ENCODE measurements around the gene CHST3. TPM values are rescaled to one million over a fixed set of nuclear protein-coding genes. Genes with fewer than 3 reads are reported as not detected.

CHST3 gene
- polyA plus RNA-seq, 4 donors, result 0.22 to 7.7 (median 2.5) TPM

GRCh38 chr10:72002354-72003295 is 38.4 kb downstream of the CHST3 start:
- FAIRE-seq (no peak), DNase-seq (no peak)
- peaks cover 0 to 10% (median 0%) of the 10 kb centered on the region in 3 donors for H3K36me3 ChIP-seq (ENCODE audit: control insufficient read depth in 3 of 3, insufficient read depth in 2 of 3, low read depth in 1 of 3, low read length in 3 of 3)
- H3K27me3 ChIP-seq (ENCODE audit: control insufficient read depth in 3 of 3, insufficient read depth in 3 of 3, low read length in 3 of 3), result no peaks in the 10 kb centered on the region
- H3K4me1 ChIP-seq (ENCODE audit: control insufficient read depth in 3 of 3, insufficient read depth in 2 of 3, low read depth in 1 of 3, low read length in 2 of 3), result peaks cover 0 to 14% (median 4%) of the 10 kb centered on the region in 3 donors
- no peaks in the 10 kb centered on the region for H3K9me3 ChIP-seq (ENCODE audit: control insufficient read depth in 2 of 2, insufficient read depth in 1 of 2, low read depth in 1 of 2, low read length in 1 of 2)
- H3K27ac ChIP-seq (ENCODE audit: low read depth in 1 of 3, low read length in 2 of 3), result no peak overlapping the region
- no peak overlapping the region for H3K4me3 ChIP-seq (ENCODE audit: low read depth in 1 of 3, low read length in 3 of 3)
- WGBS, 3 donors, result 68 to 87% (median 80%) methylated on average over 8 of the region's 8 CpGs

DNA sequence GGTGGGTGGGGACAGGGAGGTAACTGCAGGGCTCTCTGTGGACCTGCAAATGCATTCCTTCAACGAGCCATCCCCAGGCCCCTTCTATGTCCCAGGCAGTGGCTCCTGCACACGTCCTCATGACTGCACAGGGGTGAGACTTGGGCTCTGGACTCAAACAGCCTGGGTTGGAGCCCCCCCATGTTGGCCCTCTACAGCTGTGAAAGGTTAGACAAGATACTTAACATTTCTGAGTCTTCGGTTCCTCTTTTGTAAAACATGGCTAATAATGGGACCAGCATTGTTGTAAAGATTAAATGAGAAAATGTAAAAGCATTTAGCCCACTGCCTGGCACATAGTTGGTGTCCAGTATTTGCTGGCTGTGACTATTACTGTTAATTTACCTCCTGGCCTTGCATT is 41.8 kb downstream of the CHST3 start:
- 77 to 85% (median 81%) methylated on average over 3 of the region's 3 CpGs for WGBS, 3 donors
- Histone ChIP-seq H3K9me3 (ENCODE audit: control insufficient read depth in 2 of 2, insufficient read depth in 1 of 2, low read depth in 1 of 2, low read length in 1 of 2) (no peaks in the 10 kb centered on the region), H3K27ac (ENCODE audit: low read depth in 1 of 3, low read length in 2 of 3) (no peak overlapping the region)

GRCh38 chr10:72007246-72007892 is 43.2 kb downstream of the CHST3 start:
- DNase-seq (no peak), FAIRE-seq (no peak)
- Histone ChIP-seq H3K4me3 (ENCODE audit: low read depth in 1 of 3, low read length in 3 of 3) (no peak overlapping the region), H3K4me1 (ENCODE audit: control insufficient read depth in 3 of 3, insufficient read depth in 2 of 3, low read depth in 1 of 3, low read length in 2 of 3) (peaks cover 0 to 17% (median 0%) of the 10 kb centered on the region in 3 donors), H3K27ac (ENCODE audit: low read depth in 1 of 3, low read length in 2 of 3) (no peak overlapping the region), H3K27me3 (ENCODE audit: control insufficient read depth in 3 of 3, insufficient read depth in 3 of 3, low read length in 3 of 3) (no peaks in the 10 kb centered on the region), H3K9me3 (ENCODE audit: control insufficient read depth in 2 of 2, insufficient read depth in 1 of 2, low read depth in 1 of 2, low read length in 1 of 2) (no peaks in the 10 kb centered on the region), H3K36me3 (ENCODE audit: control insufficient read depth in 3 of 3, insufficient read depth in 2 of 3, low read depth in 1 of 3, low read length in 3 of 3) (peaks cover 0 to 15% (median 0%) of the 10 kb centered on the region in 3 donors)
- whole genome bisulfite sequencing, 3 donors, result 86 to 93% (median 90%) methylated on average over 47 to 59 of the region's 59 CpGs

More for the DNA sequence above, 41.8 kb downstream of the CHST3 start:
- peaks cover 0 to 10% (median 0%) of the 10 kb centered on the region in 3 donors for H3K36me3 ChIP-seq (ENCODE audit: control insufficient read depth in 3 of 3, insufficient read depth in 2 of 3, low read depth in 1 of 3, low read length in 3 of 3)
- no peak for DNase-seq
- FAIRE-seq, result no peak
- no peak overlapping the region for H3K4me3 ChIP-seq (ENCODE audit: low read depth in 1 of 3, low read length in 3 of 3)
- peaks cover 0 to 17% (median 0%) of the 10 kb centered on the region in 3 donors for H3K4me1 ChIP-seq (ENCODE audit: control insufficient read depth in 3 of 3, insufficient read depth in 2 of 3, low read depth in 1 of 3, low read length in 2 of 3)
- no peaks in the 10 kb centered on the region for H3K27me3 ChIP-seq (ENCODE audit: control insufficient read depth in 3 of 3, insufficient read depth in 3 of 3, low read length in 3 of 3)

DNA sequence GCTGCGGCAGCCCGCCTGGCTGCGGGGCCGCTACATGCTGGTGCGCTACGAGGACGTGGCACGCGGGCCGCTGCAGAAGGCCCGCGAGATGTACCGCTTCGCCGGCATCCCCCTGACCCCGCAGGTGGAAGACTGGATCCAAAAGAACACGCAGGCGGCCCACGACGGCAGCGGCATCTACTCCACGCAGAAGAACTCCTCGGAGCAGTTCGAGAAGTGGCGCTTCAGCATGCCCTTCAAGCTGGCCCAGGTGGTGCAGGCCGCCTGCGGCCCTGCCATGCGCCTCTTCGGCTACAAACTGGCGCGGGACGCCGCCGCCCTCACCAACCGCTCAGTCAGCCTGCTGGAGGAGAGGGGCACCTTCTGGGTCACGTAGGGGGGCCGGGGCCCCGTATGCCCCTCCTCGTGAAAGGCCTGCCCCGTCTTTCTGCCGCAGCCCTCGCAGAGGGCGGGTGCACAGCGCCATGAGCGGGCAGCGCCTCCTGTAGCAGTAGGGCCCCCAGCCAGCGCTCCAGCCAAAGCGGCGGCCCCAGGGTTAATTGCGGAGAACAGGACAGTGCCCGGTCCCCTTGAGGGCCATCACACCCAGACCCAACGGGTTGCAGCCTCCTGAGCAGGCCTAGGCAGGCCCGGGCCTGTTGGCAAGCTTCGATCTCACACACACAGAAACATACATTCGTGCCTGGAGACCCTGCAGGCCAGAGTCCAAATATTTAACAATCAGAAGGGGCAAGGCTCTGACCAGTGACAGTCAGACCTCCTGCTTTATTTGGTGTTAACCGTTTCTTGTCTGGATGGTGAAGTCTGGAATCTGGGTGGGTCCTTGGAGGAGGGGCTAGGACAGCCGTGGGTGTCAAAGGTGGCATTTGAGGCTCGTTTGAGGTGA is 44.1 kb downstream of the CHST3 start:
- Histone ChIP-seq H3K9me3 (ENCODE audit: control insufficient read depth in 2 of 2, insufficient read depth in 1 of 2, low read depth in 1 of 2, low read length in 1 of 2) (no peaks in the 10 kb centered on the region), H3K4me3 (ENCODE audit: low read depth in 1 of 3, low read length in 3 of 3) (no peak overlapping the region), H3K4me1 (ENCODE audit: control insufficient read depth in 3 of 3, insufficient read depth in 2 of 3, low read depth in 1 of 3, low read length in 2 of 3) (peaks cover 0 to 17% (median 0%) of the 10 kb centered on the region in 3 donors), H3K36me3 (ENCODE audit: control insufficient read depth in 3 of 3, insufficient read depth in 2 of 3, low read depth in 1 of 3, low read length in 3 of 3) (peaks cover 0 to 15% (median 0%) of the 10 kb centered on the region in 3 donors), H3K27ac (ENCODE audit: low read depth in 1 of 3, low read length in 2 of 3) (peak overlapping the region in 2 of 3 donors; percentile 54 to 91), H3K27me3 (ENCODE audit: control insufficient read depth in 3 of 3, insufficient read depth in 3 of 3, low read length in 3 of 3) (no peaks in the 10 kb centered on the region)
- DNase-seq (no peak), FAIRE-seq (no peak)
- WGBS, 3 donors, result 86 to 90% (median 88%) methylated on average over 51 to 58 of the region's 58 CpGs

- DNase-seq, result no peak
- peak overlapping the region; percentile 15 to 91 (median 54) for H3K27ac ChIP-seq (ENCODE audit: low read depth in 1 of 3, low read length in 2 of 3)
- H3K4me1 ChIP-seq (ENCODE audit: control insufficient read depth in 3 of 3, insufficient read depth in 2 of 3, low read depth in 1 of 3, low read length in 2 of 3), result peaks cover 0 to 17% (median 0%) of the 10 kb centered on the region in 3 donors
- FAIRE-seq, result no peak
- 59 to 84% (median 81%) methylated on average over 9 of the region's 9 CpGs for WGBS, 3 donors
- no peak overlapping the region for H3K4me3 ChIP-seq (ENCODE audit: low read depth in 1 of 3, low read length in 3 of 3)
- H3K27me3 ChIP-seq (ENCODE audit: control insufficient read depth in 3 of 3, insufficient read depth in 3 of 3, low read length in 3 of 3), result no peaks in the 10 kb centered on the region
- peaks cover 0 to 15% (median 0%) of the 10 kb centered on the region in 3 donors for H3K36me3 ChIP-seq (ENCODE audit: control insufficient read depth in 3 of 3, insufficient read depth in 2 of 3, low read depth in 1 of 3, low read length in 3 of 3)
- no peaks in the 10 kb centered on the region for H3K9me3 ChIP-seq (ENCODE audit: control insufficient read depth in 2 of 2, insufficient read depth in 1 of 2, low read depth in 1 of 2, low read length in 1 of 2)
These were observed 44.8 kb downstream of the CHST3 start for GRCh38 chr10:72009051-72009424.

- FAIRE-seq (no peak), DNase-seq (peak in 1 of 2 donors; percentile 59)
- no peak overlapping the region for H3K4me3 ChIP-seq (ENCODE audit: low read depth in 1 of 3, low read length in 3 of 3)
- H3K36me3 ChIP-seq (ENCODE audit: control insufficient read depth in 3 of 3, insufficient read depth in 2 of 3, low read depth in 1 of 3, low read length in 3 of 3), result peaks cover 0 to 15% (median 0%) of the 10 kb centered on the region in 3 donors
- 46 to 72% (median 68%) methylated on average over 12 of the region's 12 CpGs for WGBS, 3 donors
- peaks cover 0 to 17% (median 0%) of the 10 kb centered on the region in 3 donors for H3K4me1 ChIP-seq (ENCODE audit: control insufficient read depth in 3 of 3, insufficient read depth in 2 of 3, low read depth in 1 of 3, low read length in 2 of 3)
- H3K27ac ChIP-seq (ENCODE audit: low read depth in 1 of 3, low read length in 2 of 3), result peak overlapping the region; percentile 15 to 91 (median 61)
- no peaks in the 10 kb centered on the region for H3K27me3 ChIP-seq (ENCODE audit: control insufficient read depth in 3 of 3, insufficient read depth in 3 of 3, low read length in 3 of 3)
- no peaks in the 10 kb centered on the region for H3K9me3 ChIP-seq (ENCODE audit: control insufficient read depth in 2 of 2, insufficient read depth in 1 of 2, low read depth in 1 of 2, low read length in 1 of 2)
These were observed 45.4 kb downstream of the CHST3 start for GRCh38 chr10:72009425-72010081.

- FAIRE-seq (no peak), DNase-seq (no peak)
- Histone ChIP-seq H3K9me3 (ENCODE audit: control insufficient read depth in 2 of 2, insufficient read depth in 1 of 2, low read depth in 1 of 2, low read length in 1 of 2) (no peaks in the 10 kb centered on the region), H3K4me1 (ENCODE audit: control insufficient read depth in 3 of 3, insufficient read depth in 2 of 3, low read depth in 1 of 3, low read length in 2 of 3) (peaks cover 0 to 18% (median 0%) of the 10 kb centered on the region in 3 donors), H3K27me3 (ENCODE audit: control insufficient read depth in 3 of 3, insufficient read depth in 3 of 3, low read length in 3 of 3) (no peaks in the 10 kb centered on the region), H3K27ac (ENCODE audit: low read depth in 1 of 3, low read length in 2 of 3) (peak overlapping the region in 2 of 3 donors; percentile 61 to 91), H3K36me3 (ENCODE audit: control insufficient read depth in 3 of 3, insufficient read depth in 2 of 3, low read depth in 1 of 3, low read length in 3 of 3) (peaks cover 0 to 14% (median 0%) of the 10 kb centered on the region in 3 donors), H3K4me3 (ENCODE audit: low read depth in 1 of 3, low read length in 3 of 3) (no peak overlapping the region)
- 77 to 90% (median 85%) methylated on average over 7 of the region's 7 CpGs for WGBS, 3 donors
These were observed 46.2 kb downstream of the CHST3 start for GRCh38 chr10:72010234-72010973.
